Measurements from ENCODE around the gene DNAJC27.

DNA sequence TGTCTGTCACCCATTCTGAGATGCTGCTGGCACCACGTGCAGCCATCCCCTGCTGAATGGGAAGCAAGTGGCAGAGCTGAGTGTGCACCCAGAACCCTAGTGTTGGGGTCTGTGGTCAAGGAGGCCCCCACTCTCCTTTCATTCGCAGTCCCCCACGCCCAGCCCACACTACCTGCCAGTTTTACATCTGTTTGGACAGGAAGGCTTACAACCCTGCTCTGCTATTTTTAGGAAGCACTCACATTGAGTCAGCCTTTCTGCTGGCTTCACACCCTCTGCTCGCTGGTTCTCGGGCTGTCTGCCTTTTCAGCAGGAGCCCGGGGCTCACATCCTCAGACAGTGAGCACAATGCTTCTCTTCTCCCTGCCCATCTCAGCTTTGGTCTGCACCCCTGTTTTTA lies 41.0 kb downstream of the DNAJC27 start:
- TF ChIP-seq CTCF (IDR thresholded peaks at IDR 0.05) (no peak), EP300 (IDR thresholded peaks at IDR 0.05) (no peak), POLR2A (IDR thresholded peaks at IDR 0.05) (no peak)

All from tibial nerve (tissue), 4 donors.